HepG2 (cell line): ENCODE data around the gene C1QTNF1.

ENCODE experiments used
- BRF2 ChIP-seq: sonication (generic); formaldehyde crosslinking; IDR thresholded peaks from 2 replicates; pipeline ENCODE4 v1.8.1; 2022; ENCODE audit warnings: mild to moderate bottlenecking, missing genetic modification reagents
- CEBPB ChIP-seq: IDR thresholded peaks from 2 replicates; pipeline ENCODE4 v1.6.1; 2011; ENCODE audit warnings: low read depth, low read length, improper control_type of control experiment, borderline replicate concordance
- EHMT2 ChIP-seq: fragments of 200-600 bp; sonication (generic); IDR thresholded peaks from 2 replicates; pipeline ENCODE4 v1.7.0; 2017; ENCODE audit warnings: antibody characterized with exemption, low read depth, low read length, borderline replicate concordance
- FOSL1 ChIP-seq: sonication (generic); formaldehyde crosslinking; IDR thresholded peaks from 2 replicates; pipeline ENCODE4 v1.9.0; 2021; ENCODE audit warnings: missing genetic modification reagents, borderline replicate concordance
- GABPA ChIP-seq, 2 experiments: IDR thresholded peaks; 2 replicates each; pipeline ENCODE4 v1.6.1; 2011 to 2016; ENCODE audit warnings: low read depth in 2 of 2, low read length in 1 of 2, missing biosample characterization in 1 of 2, missing genetic modification characterization in 1 of 2
- POLR2A ChIP-seq, 2 experiments: IDR thresholded peaks; 2 replicates each; pipeline ENCODE4 v1.6.1; 2011; ENCODE audit warnings: low read depth in 2 of 2, low read length in 2 of 2, mild to moderate bottlenecking in 1 of 2, moderate library complexity in 1 of 2; ENCODE audit not compliant: insufficient read depth in 1 of 2
- SRSF9 ChIP-seq: fragments of 200-400 bp; formaldehyde crosslinking; IDR thresholded peaks from 2 replicates; pipeline ENCODE4 v1.6.1; 2018; ENCODE audit warnings: borderline replicate concordance, mild to moderate bottlenecking, low read depth, low read length; ENCODE audit not compliant: insufficient read depth, poor library complexity, severe bottlenecking
- TAF1 ChIP-seq: sonication (generic); formaldehyde crosslinking; IDR thresholded peaks from 2 replicates; pipeline ENCODE4 v1.4.0; 2020; ENCODE audit warnings: missing genetic modification reagents
- ZFYVE20 ChIP-seq: sonication (generic); formaldehyde crosslinking; IDR thresholded peaks from 2 replicates; pipeline ENCODE4 v1.8.0; 2023; ENCODE audit warnings: low read depth, mild to moderate bottlenecking, moderate library complexity, missing genetic modification reagents, borderline replicate concordance
- ZNF281 ChIP-seq: sonication (generic); formaldehyde crosslinking; IDR thresholded peaks from 2 replicates; pipeline ENCODE4 v1.4.0; 2020; ENCODE audit warnings: missing genetic modification reagents, borderline replicate concordance
- ZNF512B ChIP-seq: sonication (generic); formaldehyde crosslinking; IDR thresholded peaks from 2 replicates; pipeline ENCODE4 v1.5.1; 2020; ENCODE audit warnings: missing genetic modification reagents, mild to moderate bottlenecking, borderline replicate concordance
- ZNF644 ChIP-seq: IDR thresholded peaks from 2 replicates; pipeline ENCODE4 v1.6.1; 2016; ENCODE audit warnings: low read depth

GRCh38 chr17:79072544-79072943, 48.6 kb downstream of the C1QTNF1 start:
- TF ChIP-seq ZNF512B: no peak
- no peak for TF ChIP-seq EHMT2
- TF ChIP-seq FOSL1: no peak
- no peak for TF ChIP-seq GABPA (IDR thresholded peaks at IDR 0.05; ENCODE audit: low read depth, low read length)
- no peak for TF ChIP-seq GABPA (CRISPR knock-in tag; IDR thresholded peaks at IDR 0.05; ENCODE audit: low read depth)
- TF ChIP-seq POLR2A (IDR thresholded peaks at IDR 0.05; ENCODE audit: insufficient read depth in 1 of 2, low read depth in 2 of 2, low read length in 2 of 2): no peak
- no peak for TF ChIP-seq ZNF281 (CRISPR knock-in tag)
- TF ChIP-seq CEBPB: no peak
- TF ChIP-seq ZNF644 (CRISPR knock-in tag): no peak
- no peak for TF ChIP-seq ZFYVE20 (CRISPR knock-in tag)
- no peak for TF ChIP-seq BRF2
- no peak for TF ChIP-seq TAF1 (CRISPR knock-in tag)
- no peak for TF ChIP-seq SRSF9
